Esophagus squamous epithelium (tissue), 4 donors: ENCODE data around the gene MON1A.

Source experiments
- CTCF ChIP-seq, 6 experiments: fragments of 450-650 bp in 4 of 6; fragments of 200-600 bp in 2 of 6; sonication (generic) in 2 of 6; IDR thresholded peaks; one replicate each; pipeline ENCODE4 v1.5.1; 2016 to 2019; ENCODE audit warnings: antibody characterized with exemption in 6 of 6, mild to moderate bottlenecking in 4 of 6, moderate library complexity in 4 of 6
- POLR2A ChIP-seq, 4 donors: fragments of 450-650 bp; IDR thresholded peaks; one replicate each; pipeline ENCODE4 v1.6.1; 2017; ENCODE audit warnings: antibody characterized with exemption in 4 of 4, mild to moderate bottlenecking in 4 of 4, moderate library complexity in 3 of 4

- TF ChIP-seq CTCF (IDR thresholded peaks at IDR 0.05) (no peak), POLR2A (IDR thresholded peaks at IDR 0.05) (peak in 1 of 4 donors; percentile 41)
Observed at GRCh38 chr3:49900491-49901153, 29.0 kb downstream of the MON1A start.
